Measurements from ENCODE around the gene HERPUD2. TPM values are rescaled to one million over a fixed set of nuclear protein-coding genes. Genes with fewer than 3 reads are reported as not detected.
"Not testable (repeated sequence)": the region's sequence is repeated elsewhere in the genome, so short reads cannot be mapped to it uniquely, and the experiment has no call there.

The HERPUD2 gene
- total RNA-seq, 2 donors from 2014 or later = 14.0 to 23.9 TPM

- no peak for TF ChIP-seq CTCF (IDR thresholded peaks at IDR 0.05)
- H3K4me1 ChIP-seq = peaks cover 0 to 41% of the 10 kb centered on the region in 2 donors
- H3K9me3 ChIP-seq = no peaks in the 10 kb centered on the region
- H3K27me3 ChIP-seq = no peaks in the 10 kb centered on the region
- H3K4me3 ChIP-seq = peak overlapping the region; percentile 93 to 99
- no peaks in the 10 kb centered on the region for H3K36me3 ChIP-seq
- DNase-seq (ENCODE audit: low spot score) = no peak
- H3K27ac ChIP-seq = peak overlapping the region in 1 of 2 donors; percentile 92
Observed at GRCh38 chr7:35695987-35696386, 1.1 kb upstream of the HERPUD2 start.

GRCh38 chr7:35695473-35695850 is 527 bp upstream of the HERPUD2 start:
- H3K27ac ChIP-seq = peak overlapping the region; percentile 92 to 98
- H3K9me3 ChIP-seq = no peaks in the 10 kb centered on the region
- no peaks in the 10 kb centered on the region for H3K27me3 ChIP-seq
- TF ChIP-seq CTCF (IDR thresholded peaks at IDR 0.05) = no peak
- peaks cover 0 to 46% of the 10 kb centered on the region in 2 donors for H3K4me1 ChIP-seq
- peak overlapping the region; percentile 93 to 99 for H3K4me3 ChIP-seq
- DNase-seq (ENCODE audit: low spot score) = no peak
- H3K36me3 ChIP-seq = no peaks in the 10 kb centered on the region

GRCh38 chr7:35694161-35694783 is 663 bp downstream of the HERPUD2 start:
- DNase-seq (ENCODE audit: low spot score) = no peak
- Histone ChIP-seq H3K27ac (peak overlapping the region; percentile 92 to 98), H3K4me3 (peak overlapping the region; percentile 93 to 99), H3K27me3 (no peaks in the 10 kb centered on the region), H3K9me3 (no peaks in the 10 kb centered on the region), H3K36me3 (no peaks in the 10 kb centered on the region), H3K4me1 (peaks cover 0 to 57% of the 10 kb centered on the region in 2 donors)
- TF ChIP-seq CTCF (IDR thresholded peaks at IDR 0.05) = no peak

GRCh38 chr7:35691827-35692307 is 3.1 kb downstream of the HERPUD2 start:
- Histone ChIP-seq H3K36me3 (no peaks in the 10 kb centered on the region), H3K27me3 (no peaks in the 10 kb centered on the region), H3K27ac (peak overlapping the region in 1 of 2 donors; percentile 23), H3K9me3 (no peaks in the 10 kb centered on the region), H3K4me1 (peaks cover 0 to 79% of the 10 kb centered on the region in 2 donors), H3K4me3 (peak overlapping the region; percentile 24 to 99)
- no peak for DNase-seq (ENCODE audit: low spot score)
- no peak for TF ChIP-seq CTCF (IDR thresholded peaks at IDR 0.05)

GRCh38 chr7:35691366-35691765 is 3.6 kb downstream of the HERPUD2 start:
- Histone ChIP-seq H3K27ac (no peak overlapping the region), H3K36me3 (no peaks in the 10 kb centered on the region), H3K4me3 (peak overlapping the region; percentile 24 to 99), H3K4me1 (peaks cover 0 to 79% of the 10 kb centered on the region in 2 donors), H3K27me3 (no peaks in the 10 kb centered on the region), H3K9me3 (no peaks in the 10 kb centered on the region)
- no peak for TF ChIP-seq CTCF (IDR thresholded peaks at IDR 0.05)
- no peak for DNase-seq (ENCODE audit: low spot score)

GRCh38 chr7:35690614-35691013 is 4.3 kb downstream of the HERPUD2 start:
- H3K36me3 ChIP-seq; H3K4me3 ChIP-seq; DNase-seq (ENCODE audit: low spot score); H3K27ac ChIP-seq; H3K27me3 ChIP-seq; H3K9me3 ChIP-seq: not testable (repeated sequence)
- peaks cover 0 to 73% of the 10 kb centered on the region in 2 donors for H3K4me1 ChIP-seq
